GM18526 (cell line): ENCODE results near the gene DPH3.

Experiments used
- POLR2A ChIP-seq: IDR thresholded peaks from 3 replicates; pipeline ENCODE4 v1.6.1; 2011; ENCODE audit not compliant: insufficient read length; ENCODE audit errors: extremely low read depth

DPH3 gene

DNA sequence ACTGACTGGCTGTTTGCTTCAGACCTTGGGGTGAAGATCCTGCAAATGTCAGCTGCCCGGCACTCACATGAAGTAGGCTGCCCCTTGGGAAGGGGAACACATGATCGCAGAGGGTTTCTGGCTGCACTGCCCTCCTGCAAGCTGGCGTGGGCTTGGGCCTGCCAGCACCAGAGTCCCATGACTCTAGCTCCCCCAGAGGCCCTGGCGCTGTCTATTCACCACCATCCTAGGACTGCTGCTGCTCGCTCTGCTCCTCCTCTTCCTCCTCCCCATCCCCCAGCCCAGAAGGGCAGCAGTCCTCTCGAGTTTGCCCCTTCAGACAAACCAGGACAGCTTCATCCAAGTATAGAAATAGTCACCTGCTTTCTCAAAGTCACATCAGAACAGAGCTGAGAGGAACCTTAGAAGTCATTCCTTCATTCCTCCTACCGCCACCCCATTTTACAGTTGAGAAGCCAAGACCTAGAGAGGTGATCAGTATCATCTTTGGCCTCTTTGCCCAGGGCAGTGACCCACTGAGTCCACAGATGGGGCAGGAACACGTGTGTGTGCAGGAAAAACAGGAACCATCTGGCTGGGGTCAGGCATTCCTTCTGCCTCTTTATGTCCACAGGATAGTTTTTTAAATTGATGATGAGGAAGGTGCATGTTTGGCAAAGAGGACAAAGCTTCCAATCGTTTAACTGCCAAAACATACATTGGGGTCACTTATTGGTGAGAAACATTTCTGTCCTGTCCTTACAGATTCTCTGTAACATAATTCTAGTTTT lies 13.2 kb downstream of the DPH3 start:
- TF ChIP-seq POLR2A = no peak

DNA sequence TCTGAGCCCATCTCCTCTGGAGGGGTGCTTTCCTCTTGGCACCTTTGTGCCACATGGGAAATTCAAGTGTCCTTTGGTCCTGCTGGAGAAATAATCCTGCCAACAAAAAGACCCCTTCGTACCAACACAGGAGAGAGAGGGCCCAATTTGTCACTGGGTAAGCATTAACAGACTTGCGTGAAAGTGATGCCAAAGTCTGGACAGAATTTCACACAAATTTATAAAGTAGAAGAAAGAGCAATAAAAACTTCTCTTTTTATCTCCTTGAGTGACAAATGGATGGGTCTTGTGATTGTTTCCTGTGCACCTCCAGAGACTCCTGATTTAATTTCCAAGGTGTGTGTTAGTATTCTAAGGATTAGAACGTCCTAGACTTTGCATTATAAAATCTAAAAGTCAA lies 14.9 kb downstream of the DPH3 start:
- TF ChIP-seq POLR2A = no peak

DNA sequence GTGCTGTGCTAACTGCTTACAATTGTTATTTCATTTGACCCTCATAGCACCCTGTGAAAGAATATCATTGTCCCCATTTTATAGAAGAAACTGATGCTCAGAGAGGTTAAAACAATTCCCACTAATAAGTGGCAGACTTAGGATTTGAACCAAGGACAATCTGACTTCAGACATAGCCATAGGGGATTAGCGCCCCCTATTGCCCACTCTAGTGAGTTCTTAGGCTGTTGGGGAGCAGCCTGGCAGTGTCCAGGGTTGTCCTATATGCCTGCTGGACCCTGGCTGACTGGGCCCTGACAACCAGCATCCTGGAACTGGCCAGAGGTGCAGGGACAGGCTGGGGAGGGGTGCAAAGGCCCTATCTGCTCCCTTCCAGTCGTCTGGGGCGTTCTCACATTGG lies 15.4 kb downstream of the DPH3 start:
- no peak for TF ChIP-seq POLR2A

DNA sequence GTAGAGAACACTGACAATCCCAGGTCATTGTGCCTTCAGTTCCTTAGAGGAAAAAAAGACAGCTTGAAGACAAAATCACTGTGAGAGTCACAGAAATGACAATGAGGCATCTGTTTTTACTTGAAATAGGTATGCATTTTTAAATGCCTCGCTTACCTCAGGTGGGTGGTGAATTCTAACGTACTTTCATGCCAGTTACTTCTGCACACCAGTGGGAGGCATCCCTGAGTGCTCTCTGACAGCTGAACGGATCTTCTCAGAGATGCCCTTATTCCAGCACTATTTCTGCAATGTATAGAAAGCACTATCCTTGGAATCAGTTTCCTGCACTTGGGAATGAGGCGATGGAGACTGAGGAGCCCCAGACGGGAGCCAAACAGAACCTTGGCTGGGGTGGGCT lies 16.2 kb downstream of the DPH3 start:
- no peak for TF ChIP-seq POLR2A

DNA sequence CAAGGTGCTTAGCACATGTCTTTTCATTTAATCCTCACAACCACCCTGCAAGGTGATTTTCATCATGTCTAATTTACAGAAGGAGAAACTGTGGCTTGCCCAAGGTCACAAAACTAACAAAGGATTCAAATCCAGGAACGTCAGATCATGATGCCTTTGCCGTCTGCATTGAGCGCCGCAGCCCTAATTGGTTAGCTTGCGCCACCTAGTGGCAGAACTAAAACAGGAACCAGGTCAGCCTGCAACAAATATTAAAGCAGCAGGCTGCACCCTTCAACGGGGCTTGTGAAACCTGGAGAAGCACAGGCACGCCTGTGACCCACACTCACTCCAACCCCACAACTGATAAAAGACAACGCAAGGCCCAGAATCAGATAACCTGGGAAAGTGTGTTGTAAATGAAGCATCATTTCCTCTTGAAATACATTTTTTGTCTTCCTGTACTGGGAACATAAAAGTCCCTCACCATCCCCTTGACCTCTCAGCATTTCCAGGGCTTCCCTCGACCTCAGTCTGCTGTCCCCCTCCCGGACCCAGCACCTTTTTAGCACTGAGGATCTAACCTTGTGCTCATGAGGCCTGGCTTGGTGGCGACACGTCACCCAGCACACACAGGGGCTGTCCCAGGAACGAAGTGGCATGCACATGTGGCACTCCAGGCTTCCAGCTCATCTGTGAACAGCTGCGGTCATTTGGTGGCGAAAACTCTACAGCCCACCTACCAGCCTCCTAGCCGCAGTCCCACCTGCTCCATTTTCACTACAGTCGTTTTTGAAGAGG lies 17.3 kb downstream of the DPH3 start:
- TF ChIP-seq POLR2A = no peak

DNA sequence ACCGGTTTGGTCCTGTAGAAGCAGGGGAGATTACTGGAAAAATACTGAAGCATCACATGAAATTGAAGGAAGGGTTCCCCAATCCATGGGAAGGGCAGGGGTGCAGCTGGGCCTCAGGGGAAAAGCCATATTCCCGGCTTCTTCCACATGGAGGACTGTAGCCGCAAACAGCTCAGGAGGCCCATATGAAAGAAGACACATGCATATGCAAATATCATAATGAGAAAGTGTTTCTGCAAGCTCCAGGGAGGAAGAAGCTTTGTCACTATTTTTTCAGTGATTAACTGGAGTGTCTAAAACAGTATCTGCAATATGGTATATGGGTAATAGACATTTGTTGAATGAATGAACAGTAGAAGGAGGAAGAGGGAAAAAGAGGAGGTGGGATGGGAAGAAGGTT lies 19.1 kb downstream of the DPH3 start:
- TF ChIP-seq POLR2A = no peak

DNA sequence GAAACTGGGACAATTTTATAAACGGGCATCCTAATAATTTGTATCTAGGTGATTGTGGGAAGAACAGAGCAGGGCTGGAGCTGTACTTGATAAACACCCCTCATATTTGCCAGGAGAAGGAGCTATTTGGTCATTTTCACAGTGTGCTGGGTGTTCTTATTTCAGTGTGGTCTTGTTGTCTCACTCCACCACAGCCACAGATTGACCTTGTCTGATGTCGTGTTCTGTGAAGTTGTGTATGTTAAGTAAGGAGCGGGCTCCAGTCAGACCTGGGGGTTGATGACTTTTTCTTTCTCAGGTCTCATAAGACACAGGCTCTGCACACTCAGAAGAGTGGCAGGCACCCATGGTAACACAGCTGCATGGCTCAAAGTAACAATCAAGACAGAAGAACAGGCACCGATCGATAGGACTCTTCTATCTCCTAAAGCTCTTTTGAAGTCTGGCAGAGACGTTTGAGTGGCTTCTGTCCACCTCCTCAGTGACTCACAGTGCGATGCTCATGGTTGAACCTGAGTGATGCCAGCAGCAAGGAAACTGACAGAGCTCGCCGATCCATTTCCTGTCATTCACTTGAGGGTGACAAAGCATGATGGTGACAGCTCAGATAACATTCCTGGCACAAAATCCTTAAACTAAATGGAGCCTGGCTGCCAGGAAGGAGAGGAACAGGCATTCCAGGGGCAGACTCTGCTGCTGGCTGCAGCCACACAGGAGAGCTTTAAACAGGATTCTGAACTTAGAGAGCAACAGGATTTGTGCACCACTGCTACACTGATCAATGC lies 20.8 kb downstream of the DPH3 start:
- TF ChIP-seq POLR2A = no peak

DNA sequence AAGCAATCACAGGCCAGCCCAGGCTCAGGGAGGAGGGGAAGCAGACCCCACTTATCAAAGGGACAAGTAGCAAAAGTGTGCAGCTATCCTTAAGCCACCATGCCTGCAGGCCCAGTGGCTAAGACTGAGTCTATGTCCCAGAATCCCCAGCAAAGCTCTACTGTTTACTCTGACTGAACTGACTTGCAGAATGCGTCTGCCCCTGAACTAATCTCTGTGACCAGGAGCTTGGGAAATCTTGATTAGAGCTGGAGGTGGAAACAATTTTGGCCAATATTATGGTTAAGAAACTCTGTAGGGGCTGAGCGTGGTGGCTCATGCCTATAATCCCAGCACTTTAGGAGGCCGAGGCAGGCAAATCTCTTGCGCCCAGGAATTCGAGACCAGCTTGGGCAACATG lies 22.6 kb downstream of the DPH3 start:
- no peak for TF ChIP-seq POLR2A

DNA sequence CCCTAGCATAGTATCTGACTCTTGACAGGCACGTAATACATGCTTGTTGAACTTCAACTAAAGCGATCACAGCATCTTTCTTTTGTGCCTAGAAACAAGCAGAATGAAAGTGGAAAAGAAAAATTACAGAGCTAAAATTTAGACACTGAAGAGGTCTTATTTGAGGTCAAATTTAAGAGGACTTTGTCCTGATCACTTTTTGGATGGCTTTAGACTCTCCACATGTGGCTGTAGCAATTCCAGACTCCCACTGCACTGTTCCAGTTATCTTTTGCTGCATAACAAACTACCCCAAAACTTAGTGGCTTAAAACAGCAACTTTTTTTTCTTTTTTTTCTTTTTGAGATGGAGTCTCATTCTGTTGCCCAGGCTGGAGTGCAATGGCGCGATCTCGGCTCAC lies 23.5 kb downstream of the DPH3 start:
- no peak for TF ChIP-seq POLR2A

DNA sequence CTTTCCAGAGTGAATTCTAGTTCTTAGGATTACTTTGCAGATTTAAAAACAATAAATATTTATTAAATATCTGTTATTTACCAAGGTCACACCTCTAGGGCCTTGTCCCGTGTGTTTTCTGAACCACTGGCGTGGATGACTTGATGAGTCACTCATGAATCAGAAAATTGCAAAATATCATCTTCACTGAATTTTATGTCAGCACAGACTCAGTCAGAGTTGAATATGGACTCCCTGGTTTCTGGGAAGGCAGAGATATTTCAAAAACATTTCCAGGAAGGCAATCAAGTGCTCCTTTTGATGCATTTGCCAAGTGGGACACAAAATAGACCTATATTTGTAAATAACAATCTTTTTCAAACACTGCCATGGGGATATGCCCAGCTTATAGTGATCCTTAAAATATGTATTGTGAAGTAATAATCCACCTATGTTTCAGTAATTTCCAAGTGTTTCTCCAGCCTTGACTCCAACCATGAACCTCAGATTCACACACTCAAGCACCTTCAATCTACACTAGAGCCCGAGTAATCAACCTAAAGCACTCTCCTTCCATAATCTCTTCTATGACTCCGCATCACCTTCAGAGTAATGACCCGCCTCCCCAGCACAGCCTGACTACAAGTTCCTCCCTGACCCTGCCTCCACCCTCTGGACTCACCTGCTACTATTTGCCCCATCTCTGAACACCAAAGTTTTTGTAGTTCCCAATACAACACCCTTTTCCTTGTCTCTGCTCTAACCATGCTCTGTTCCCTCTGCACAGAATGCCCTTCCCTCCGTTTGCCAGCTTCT lies 24.3 kb downstream of the DPH3 start:
- TF ChIP-seq POLR2A = no peak

DNA sequence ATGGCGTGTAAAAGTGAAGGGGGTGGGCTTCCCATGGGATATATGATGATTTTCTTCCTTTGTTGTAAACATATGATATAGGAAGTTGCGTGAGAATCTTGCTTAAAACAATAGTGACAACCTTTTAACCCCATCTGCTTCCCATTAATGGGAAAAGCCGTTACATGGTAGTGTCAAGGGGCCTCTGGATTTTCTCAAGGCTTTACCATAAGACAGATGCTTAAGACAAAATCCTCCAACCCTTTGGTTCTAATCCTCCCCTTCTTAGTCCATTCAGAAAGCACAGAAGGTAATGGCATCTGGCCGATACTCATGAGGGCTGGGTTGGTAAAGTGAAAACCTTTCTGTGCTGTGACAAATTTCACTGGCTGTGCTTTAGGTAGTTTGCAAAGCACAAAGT lies 25.0 kb downstream of the DPH3 start:
- TF ChIP-seq POLR2A = no peak

DNA sequence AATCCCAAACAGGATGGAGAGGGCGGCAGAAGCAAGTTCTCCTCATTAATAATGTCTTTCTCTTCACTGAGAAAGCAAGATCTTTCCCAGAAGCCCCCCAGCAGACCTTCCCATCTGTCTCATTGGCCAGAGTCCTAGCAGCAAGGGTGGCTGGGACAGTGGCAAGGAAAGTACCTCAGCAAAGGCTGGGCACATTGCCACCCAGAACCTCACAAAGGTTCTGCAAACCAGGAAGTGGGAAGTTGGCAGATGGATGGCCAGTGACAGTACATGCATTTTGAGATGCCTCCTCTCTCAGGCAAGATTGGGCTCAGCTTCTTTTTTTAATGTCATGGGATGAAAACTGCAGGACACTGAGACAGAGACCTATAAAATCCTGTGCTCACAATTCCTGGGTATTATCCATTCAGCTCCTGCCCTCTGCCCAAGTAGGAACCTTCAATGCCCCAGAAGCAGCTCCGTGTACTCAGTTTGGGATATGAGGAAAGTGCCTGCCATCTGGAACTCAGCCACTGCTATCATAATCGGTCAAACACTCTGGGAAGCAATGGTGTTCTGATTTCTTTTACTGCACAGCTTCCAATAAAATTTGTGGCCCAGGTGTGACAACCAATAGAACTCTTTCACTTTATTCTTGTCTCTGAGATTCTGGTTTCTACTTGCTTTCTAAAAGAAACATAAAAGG lies 25.5 kb downstream of the DPH3 start:
- no peak for TF ChIP-seq POLR2A

DNA sequence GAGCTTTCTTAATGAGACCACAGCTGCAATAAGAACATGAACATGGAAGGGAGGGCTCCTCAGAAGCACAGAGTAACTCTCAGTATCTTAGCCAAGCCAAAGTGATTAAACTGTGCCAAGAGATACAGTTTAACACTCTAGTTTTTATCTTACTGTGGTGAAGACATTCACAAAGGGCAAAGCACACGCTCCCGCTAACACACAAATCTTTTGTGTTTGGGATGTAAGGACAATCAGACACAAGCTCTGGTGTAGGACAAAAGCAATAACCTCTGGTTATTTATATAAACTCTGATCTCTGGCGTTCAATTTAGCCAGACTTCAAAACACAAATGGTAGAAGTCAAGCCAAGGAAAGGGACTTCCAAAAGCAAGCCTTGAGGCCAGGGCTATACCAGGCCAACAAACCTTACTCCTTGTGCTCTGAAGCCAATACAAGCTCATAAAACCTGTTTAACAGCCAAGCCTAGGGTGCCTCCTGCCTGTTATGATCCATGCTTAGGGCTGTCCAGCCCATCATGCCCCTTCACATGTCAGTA lies 27.8 kb downstream of the DPH3 start:
- TF ChIP-seq POLR2A = no peak

DNA sequence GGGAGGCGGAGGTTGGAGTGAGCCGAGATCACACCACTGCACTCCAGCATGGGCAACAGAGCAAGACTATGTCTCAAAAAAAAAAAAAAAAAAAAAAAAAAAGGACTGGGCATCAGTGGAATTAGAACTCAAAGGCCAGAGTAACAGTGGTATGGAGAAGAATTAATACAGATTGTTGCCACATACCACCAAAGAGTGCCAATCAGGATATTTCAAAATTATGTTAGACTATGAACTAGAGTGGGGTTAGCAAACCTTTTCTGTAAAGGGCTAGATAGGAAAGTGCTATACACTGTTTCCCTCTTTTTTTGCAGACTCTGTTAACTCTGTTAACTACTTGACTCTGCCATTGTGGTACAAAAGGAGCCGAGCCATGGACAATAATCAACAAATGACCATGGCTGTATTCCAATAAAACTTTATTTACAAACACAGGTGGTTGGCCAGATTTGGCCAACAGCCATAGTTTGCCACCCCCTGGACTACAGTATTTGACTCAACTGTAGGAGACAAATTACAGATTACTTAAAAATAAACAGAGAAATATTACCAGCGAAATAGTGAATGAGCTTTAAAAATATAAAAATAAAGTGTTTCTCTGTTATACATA lies 28.6 kb downstream of the DPH3 start:
- TF ChIP-seq POLR2A = no peak

DNA sequence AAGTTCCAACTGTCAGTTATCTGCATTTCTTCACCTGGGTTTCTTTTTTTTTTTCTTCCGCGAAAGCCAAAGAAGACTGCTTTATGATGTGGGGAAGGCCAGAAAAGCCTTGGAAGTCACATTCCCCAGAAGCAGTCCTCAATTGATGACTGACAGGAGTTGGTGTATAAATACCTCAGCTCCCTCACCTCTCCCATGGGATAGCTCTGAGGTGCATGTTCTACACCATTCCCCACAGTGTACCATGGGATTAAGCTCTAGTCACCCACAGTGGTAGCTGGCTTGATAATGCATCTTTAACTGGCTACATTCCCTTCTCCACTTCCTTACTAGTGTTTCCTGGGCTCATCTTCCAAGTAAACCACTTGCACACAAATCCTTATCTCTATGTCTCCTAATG lies 30.5 kb downstream of the DPH3 start:
- TF ChIP-seq POLR2A = no peak
